Heart left ventricle (tissue), 16 donors: ENCODE results near the gene COX6A2. TPM values are rescaled to one million over a fixed set of nuclear protein-coding genes. Genes with fewer than 3 reads are reported as not detected.
"Not testable (repeated sequence)": the region's sequence is repeated elsewhere in the genome, so short reads cannot be mapped to it uniquely, and the experiment has no call there.

Experiments used
- ATAC-seq, 4 donors: fragments of 200-7000 bp; cut with Tn5 transposase; one replicate each; pipeline ENCODE4 v1.9.1; 2020 to 2022; ENCODE audit warnings: moderate library complexity in 4 of 4, mild to moderate bottlenecking in 3 of 4, moderate number of reproducible peaks in 1 of 4
- DNase-seq, 5 donors: peaks; one replicate each; pipeline ENCODE4 v3.0.0-alpha.2; 2020
- H3K27ac ChIP-seq, 12 donors: fragments of 200-600 bp; sonication (generic) in 4 of 12; one replicate each; pipeline versions ENCODE4 v1.5.0 to v1.8.0; 2016 to 2022; ENCODE audit warnings: mild to moderate bottlenecking in 2 of 12
- H3K27me3 ChIP-seq, 9 donors: fragments of 200-600 bp; sonication (generic) in 2 of 9; one replicate each; pipeline versions ENCODE4 v1.5.1 to v1.8.0; 2016 to 2022; ENCODE audit warnings: mild to moderate bottlenecking in 3 of 9
- H3K36me3 ChIP-seq, 9 donors: fragments of 200-600 bp; sonication (generic) in 2 of 9; one replicate each; pipeline versions ENCODE4 v1.5.0 to v1.8.0; 2018 to 2022; ENCODE audit warnings: mild to moderate bottlenecking in 2 of 9
- H3K4me1 ChIP-seq, 12 donors: fragments of 200-600 bp; sonication (generic) in 4 of 12; one replicate each; pipeline versions ENCODE4 v1.5.0 to v1.8.0; 2016 to 2022; ENCODE audit warnings: mild to moderate bottlenecking in 3 of 12
- H3K4me3 ChIP-seq, 12 donors: fragments of 200-600 bp; sonication (generic) in 4 of 12; one replicate each; pipeline versions ENCODE4 v1.5.0 to v1.8.0; 2017 to 2022; ENCODE audit warnings: mild to moderate bottlenecking in 9 of 12, moderate library complexity in 4 of 12
- H3K9me3 ChIP-seq, 12 donors: fragments of 200-600 bp; sonication (generic) in 4 of 12; one replicate each; pipeline versions ENCODE4 v1.5.0 to v1.8.0; 2016 to 2022; ENCODE audit warnings: mild to moderate bottlenecking in 1 of 12
- POLR2A ChIP-seq, 2 donors: fragments of 450-650 bp; IDR thresholded peaks; one replicate each; pipeline ENCODE4 v1.6.1; 2017; ENCODE audit warnings: antibody characterized with exemption in 2 of 2, mild to moderate bottlenecking in 2 of 2, moderate library complexity in 2 of 2
- WGBS, 4 donors: extraction: QIAGEN DNeasy Blood & Tissue Kit in 2 of 4; methylation state at CpG; one replicate each; pipeline versions ENCODE4 v1.1.5 to v1.1.7; 2013 to 2018; 5-methylcytosine and 5-hydroxymethylcytosine counted together
- intact Hi-C, 10 donors: fragments of 100-400 bp; cut with DNase I; formaldehyde crosslinking; loops; one replicate each; pipeline versions ENCODE4 v1.11.1 to v1.14.2; 2022
- polyA plus RNA-seq, 2 donors: library from polyadenylated mRNA; stranded (reverse); fragments of 200-250 nt; gene quantifications; one replicate each; pipeline ENCODE4 v1.2.3, GENCODE V29; 2013
- total RNA-seq, 9 donors: library from RNA; depleted of rRNA in 2 of 9; stranded (reverse); fragments of >200 nt in 2 of 9; fragmentation: NEBNext Ultra II Directional in 3 of 9; extraction: Animal tissue kit (Norgen Biotek cat#: 25700) in 3 of 9; gene quantifications; one replicate each; pipeline versions ENCODE4 v1.1.0 to v1.2.4, GENCODE V29; 2016 to 2023
- TF ChIP-seq, protein P1 (sequence below), 12 donors: fragments of 200-600 bp; sonication (generic) in 4 of 12; IDR thresholded peaks; one replicate each; pipeline versions ENCODE4 v1.5.0 to v1.8.0; 2018 to 2022; ENCODE audit warnings: antibody characterized with exemption in 12 of 12, mild to moderate bottlenecking in 5 of 12
- donor health status: ischemic (EF 13 %, LVEDD 7.1; RV severe dilation, severe dysfunction).
- donor health status: healthy with polysubstance abuse.
- donor health status: DM: no; HTN: yes; CAD: no.
- donor health status: DM: no; HTN: no; CAD: no.
- donor health status: ischemic (EF 25% LVEDD 6.9; RV normal size, moderate dysfunction).
- donor health status: ischemic (EF 25% LVEDD 5.7; RV mildly dilated, moderate dysfunction).
- donor health status: healthy.
- donor health status: DM: yes; HTN: yes; CAD: no.
- donor health status: ischemic (EF 35%, LVEDD 5.7; RV mildly dilated, moderate dysfunction).
- donor health status: nonischemic (EF 11% LVEDD 7.7; RV severe dilation, severe dysfunction).
- donor health status: DM: yes; HTN: yes; CAD: no.
- donor health status: PGD.
- donor health status: ischemic (EF 29% LVEDD 5.4; RV normal size, mild dysfunction).
- donor health status: nonischemic (EF 23%, LVEDD 6.1; RV moderate dilation, normal function).

The COX6A2 gene
- total and polyA plus RNA-seq, 11 donors: 393 to 10,029 (median 1,151) TPM

DNA sequence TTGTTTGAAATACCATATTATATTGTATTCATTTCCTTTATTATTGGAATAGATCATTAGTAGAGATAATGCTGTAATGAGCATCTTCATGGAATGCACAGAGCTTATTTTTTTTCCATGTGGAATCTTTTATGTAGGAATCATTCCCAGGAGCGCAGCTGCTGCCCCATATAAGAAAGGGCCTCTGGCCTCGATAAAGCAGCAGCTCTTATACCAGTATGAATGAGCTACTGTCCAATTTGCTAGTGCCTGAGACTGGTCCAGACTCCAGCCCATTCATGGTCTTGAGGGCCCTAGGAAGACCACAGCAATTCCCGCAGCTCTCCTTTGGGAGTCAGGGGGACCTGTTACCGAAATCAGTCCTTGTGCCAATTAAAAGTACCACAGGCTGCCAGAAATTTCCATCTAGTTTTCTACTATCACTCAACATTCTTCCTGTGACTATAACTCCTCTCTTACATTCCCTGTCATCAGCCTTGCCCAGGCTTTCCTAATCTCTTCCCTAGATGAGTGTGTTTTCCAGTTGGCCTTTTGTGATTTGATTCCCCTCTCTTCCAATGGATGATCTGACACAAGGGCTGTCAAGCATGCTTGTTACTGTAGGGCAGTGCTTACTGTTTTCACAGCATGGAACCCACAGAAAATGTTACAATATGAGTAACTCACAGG is 12.5 kb upstream of the COX6A2 start:
- peak overlapping the region in 9 of 12 donors; percentile 17 to 80 (median 46) for H3K27ac ChIP-seq
- intact Hi-C loops: loop anchor here in 7 of 10 donors (5.0 to 10.0 kb wide), 8 partner anchors 256 to 486 kb away; partner anchors contain the start of genes FUS (in 5 of the 7), HSD3B7 (in 2 of the 7), KAT8 (in 2 of the 7) and SETD1A (in 1 of the 7)

DNA sequence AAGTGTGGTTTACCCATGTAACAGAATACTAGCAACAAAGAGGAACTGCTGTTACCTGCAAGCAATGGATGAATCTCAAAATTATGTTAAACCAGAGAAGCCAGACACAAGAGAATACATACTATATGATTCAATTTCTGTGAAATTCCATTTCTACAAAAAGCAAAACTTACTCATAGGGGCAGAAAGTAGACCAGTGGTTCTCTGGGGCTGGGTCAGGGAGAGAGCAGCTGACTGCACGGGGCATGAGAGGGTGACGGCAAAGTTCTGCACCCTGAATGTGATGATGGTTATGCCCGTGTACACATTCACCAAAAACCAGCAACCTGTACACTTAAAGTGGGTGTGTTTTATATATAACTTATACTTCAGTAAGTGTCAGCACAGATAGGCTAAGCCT is 11.4 kb upstream of the COX6A2 start:
- H3K9me3 ChIP-seq: no peaks in the 10 kb centered on the region
- 49 to 74% (median 57%) methylated on average over 3 of the region's 3 CpGs for WGBS, 4 donors
- H3K36me3 ChIP-seq: peaks cover 0 to 7% (median 0%) of the 10 kb centered on the region in 9 donors
- ATAC-seq (no peak), DNase-seq (no peak)
- peak overlapping the region in 1 of 12 donors; percentile 54 for H3K27ac ChIP-seq
- H3K27me3 ChIP-seq: no peaks in the 10 kb centered on the region
- H3K4me1 ChIP-seq: peaks cover 0 to 29% (median 11%) of the 10 kb centered on the region in 12 donors
- TF ChIP-seq, protein P1, sequence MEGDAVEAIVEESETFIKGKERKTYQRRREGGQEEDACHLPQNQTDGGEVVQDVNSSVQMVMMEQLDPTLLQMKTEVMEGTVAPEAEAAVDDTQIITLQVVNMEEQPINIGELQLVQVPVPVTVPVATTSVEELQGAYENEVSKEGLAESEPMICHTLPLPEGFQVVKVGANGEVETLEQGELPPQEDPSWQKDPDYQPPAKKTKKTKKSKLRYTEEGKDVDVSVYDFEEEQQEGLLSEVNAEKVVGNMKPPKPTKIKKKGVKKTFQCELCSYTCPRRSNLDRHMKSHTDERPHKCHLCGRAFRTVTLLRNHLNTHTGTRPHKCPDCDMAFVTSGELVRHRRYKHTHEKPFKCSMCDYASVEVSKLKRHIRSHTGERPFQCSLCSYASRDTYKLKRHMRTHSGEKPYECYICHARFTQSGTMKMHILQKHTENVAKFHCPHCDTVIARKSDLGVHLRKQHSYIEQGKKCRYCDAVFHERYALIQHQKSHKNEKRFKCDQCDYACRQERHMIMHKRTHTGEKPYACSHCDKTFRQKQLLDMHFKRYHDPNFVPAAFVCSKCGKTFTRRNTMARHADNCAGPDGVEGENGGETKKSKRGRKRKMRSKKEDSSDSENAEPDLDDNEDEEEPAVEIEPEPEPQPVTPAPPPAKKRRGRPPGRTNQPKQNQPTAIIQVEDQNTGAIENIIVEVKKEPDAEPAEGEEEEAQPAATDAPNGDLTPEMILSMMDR (IDR thresholded peaks at IDR 0.05): no peak
- no peak for TF ChIP-seq POLR2A (IDR thresholded peaks at IDR 0.05)
- intact Hi-C loops: no loop called here
- no peak overlapping the region for H3K4me3 ChIP-seq

More for the DNA sequence above, 12.5 kb upstream of the COX6A2 start:
- WGBS, 4 donors: 33 to 44% (median 37%) methylated on average over 4 of the region's 4 CpGs
- Histone ChIP-seq H3K27me3 (no peaks in the 10 kb centered on the region), H3K4me3 (no peak overlapping the region), H3K9me3 (no peaks in the 10 kb centered on the region), H3K36me3 (peaks cover 0 to 7% (median 0%) of the 10 kb centered on the region in 9 donors), H3K4me1 (peaks cover 0 to 29% (median 11%) of the 10 kb centered on the region in 12 donors)
- DNase-seq (no peak), ATAC-seq (no peak)
- TF ChIP-seq, protein P1 (IDR thresholded peaks at IDR 0.05): no peak
- no peak for TF ChIP-seq POLR2A (IDR thresholded peaks at IDR 0.05)

DNA sequence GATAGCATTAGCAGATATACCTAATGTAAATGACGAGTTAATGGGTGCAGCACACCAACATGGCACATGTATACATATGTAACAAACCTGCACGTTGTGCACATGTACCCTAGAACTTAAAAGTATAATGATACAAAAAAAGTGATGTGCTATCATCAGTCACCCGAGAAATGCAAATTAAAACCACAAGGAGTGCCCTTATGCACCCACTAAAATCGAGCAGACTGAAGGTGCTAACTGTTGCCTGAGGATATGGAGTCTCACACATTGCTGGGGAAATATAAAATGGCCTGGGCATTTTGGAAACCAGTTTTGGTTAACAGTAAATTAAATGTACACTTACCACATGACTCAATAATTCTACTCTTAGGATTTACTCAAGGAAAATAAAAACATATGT is 10.9 kb upstream of the COX6A2 start:
- DNase-seq, intact Hi-C loops: not testable (repeated sequence)
- 58 to 70% (median 65%) methylated on average over 3 to 4 of the region's 4 CpGs for WGBS, 4 donors

DNA sequence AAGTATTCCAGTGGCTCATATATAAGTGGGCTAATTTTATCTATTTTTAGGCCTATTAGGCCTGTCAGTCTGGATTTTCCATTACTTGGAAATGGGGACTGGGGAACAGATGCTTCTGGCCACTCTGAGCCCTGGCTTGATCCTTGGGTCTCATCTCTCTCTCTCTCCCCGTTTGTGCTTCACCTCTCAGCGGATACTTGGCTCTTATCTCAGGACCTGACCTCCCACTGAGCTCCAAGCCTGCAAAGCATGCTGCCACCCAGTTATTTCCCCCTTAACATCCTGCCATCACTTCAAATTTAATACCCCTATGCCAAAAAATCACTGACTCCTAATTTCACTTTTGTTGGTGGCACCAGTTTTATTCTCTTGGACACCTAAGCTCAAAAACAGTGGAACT is 10.3 kb upstream of the COX6A2 start:
- no peaks in the 10 kb centered on the region for H3K9me3 ChIP-seq
- TF ChIP-seq, protein P1 (IDR thresholded peaks at IDR 0.05): no peak
- no peak for TF ChIP-seq POLR2A (IDR thresholded peaks at IDR 0.05)
- H3K27ac ChIP-seq: peak overlapping the region in 3 of 12 donors; percentile 10 to 30 (median 18)
- no peak for DNase-seq
- WGBS, 4 donors: 24 to 36% (median 24%) methylated on average over 2 of the region's 2 CpGs
- H3K27me3 ChIP-seq: no peaks in the 10 kb centered on the region
- H3K4me3 ChIP-seq: no peak overlapping the region
- peaks cover 0 to 29% (median 11%) of the 10 kb centered on the region in 12 donors for H3K4me1 ChIP-seq
- no peak for ATAC-seq
- intact Hi-C loops: no loop called here
- peaks cover 0 to 7% (median 0%) of the 10 kb centered on the region in 9 donors for H3K36me3 ChIP-seq

More for the DNA sequence above, 10.9 kb upstream of the COX6A2 start:
- H3K4me3 ChIP-seq, H3K36me3 ChIP-seq, H3K9me3 ChIP-seq, H3K27me3 ChIP-seq, ATAC-seq: not testable (repeated sequence)
- H3K4me1 ChIP-seq: peaks cover 0 to 29% (median 11%) of the 10 kb centered on the region in 12 donors
- H3K27ac ChIP-seq: peak overlapping the region in 1 of 12 donors; percentile 54
